Activated CD8-positive, alpha-beta memory T cell treated with anti-CD3 and anti-CD28 coated beads for 24 hours (primary cell): ENCODE data around the gene BMF.
A peak's percentile ranks its signal among the peaks of the same experiment; 100 is the strongest.

Experiments used
- DNase-seq: peaks from one replicate; pipeline ENCODE4 v3.0.0-alpha.2; 2020

BMF gene

GRCh38 chr15:40102897-40103858 is 5.5 kb downstream of the BMF start:
- DNase-seq: no peak

GRCh38 chr15:40100947-40101905 is 7.5 kb downstream of the BMF start:
- DNase-seq: no peak

- DNase-seq: no peak
Observed at GRCh38 chr15:40100123-40100946, 8.3 kb downstream of the BMF start.

GRCh38 chr15:40098489-40099261 is 10.0 kb downstream of the BMF start:
- peak; percentile 89 for DNase-seq

- peak; percentile 68 for DNase-seq
Observed at GRCh38 chr15:40097968-40098476, 10.7 kb downstream of the BMF start.

- no peak for DNase-seq
Observed at GRCh38 chr15:40097096-40097967, 11.3 kb downstream of the BMF start.

- DNase-seq: peak; percentile 67
Observed at GRCh38 chr15:40096094-40096891, 12.4 kb downstream of the BMF start.

GRCh38 chr15:40095371-40096093 is 13.1 kb downstream of the BMF start:
- DNase-seq: no peak

- DNase-seq: no peak
Observed at GRCh38 chr15:40094156-40094555, 14.5 kb downstream of the BMF start.

- no peak for DNase-seq
Observed at GRCh38 chr15:40092979-40093869, 15.5 kb downstream of the BMF start.

- DNase-seq: no peak
Observed at GRCh38 chr15:40092256-40092978, 16.3 kb downstream of the BMF start.

- DNase-seq: no peak
Observed at GRCh38 chr15:40091861-40092255, 16.8 kb downstream of the BMF start.

- DNase-seq: no peak
Observed at GRCh38 chr15:40090774-40091455, 17.8 kb downstream of the BMF start.

GRCh38 chr15:40088929-40089755 is 19.5 kb downstream of the BMF start:
- DNase-seq: no peak
